HL-60/S4 treated with phorbol 12-myristate 13-acetate at 8.2 ng/mL for 4 days and 3 days (cell line): ENCODE measurements around the gene WDR86.

Experiments
- in situ Hi-C: fragments of 300-500 bp; cut with MboI; formaldehyde crosslinking; loops from 2 replicates; pipeline ENCODE4 v1.15.0; 2022; ENCODE audit warnings: low sequenced_read_pairs

Gene WDR86

DNA sequence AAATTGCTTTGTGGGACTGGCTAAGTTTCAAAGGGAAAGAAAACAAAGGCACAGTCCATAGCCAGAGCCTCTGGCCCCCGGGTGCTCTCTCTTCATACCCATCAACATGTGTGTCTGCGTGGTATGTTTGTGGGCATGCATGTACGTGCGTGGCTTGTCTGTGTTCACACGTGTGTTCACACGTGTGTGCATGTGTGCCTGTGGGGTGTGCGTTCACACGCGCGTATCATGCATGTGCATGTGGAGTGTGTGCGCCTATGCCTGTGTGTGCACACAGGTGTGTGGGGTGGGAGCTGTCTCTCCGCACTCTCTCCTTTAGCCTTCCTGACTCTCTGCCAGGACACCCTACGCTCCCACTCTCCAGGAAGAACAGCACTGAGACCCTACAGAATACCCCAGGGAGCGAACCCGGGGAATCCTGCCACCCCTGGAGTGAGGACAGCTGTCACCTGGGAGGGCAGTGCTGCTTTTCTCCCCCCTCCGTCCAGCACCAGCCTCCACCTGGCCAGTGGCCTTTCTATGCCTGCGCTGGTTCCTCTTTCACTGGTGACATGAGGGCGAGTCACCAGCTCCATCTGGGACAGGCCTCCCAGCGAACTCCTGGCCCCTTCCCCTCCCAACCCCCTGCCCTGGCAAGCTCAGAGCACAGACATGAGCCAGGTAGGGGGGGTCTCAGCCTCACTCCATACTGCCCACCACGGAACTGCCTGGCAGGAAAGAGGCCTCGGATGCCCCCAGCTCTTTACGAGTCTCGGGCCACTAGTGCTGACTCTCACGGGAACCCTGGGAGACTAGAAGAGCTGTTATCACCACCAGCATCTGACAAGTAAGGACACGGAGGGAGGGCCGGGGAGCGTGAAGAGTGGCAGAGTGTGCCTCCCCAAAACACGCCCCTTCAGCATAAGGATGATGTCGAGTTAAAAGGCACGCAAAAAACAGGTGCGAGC lies 16.5 kb downstream of the WDR86 start:
- in situ Hi-C loops = no loop called here

DNA sequence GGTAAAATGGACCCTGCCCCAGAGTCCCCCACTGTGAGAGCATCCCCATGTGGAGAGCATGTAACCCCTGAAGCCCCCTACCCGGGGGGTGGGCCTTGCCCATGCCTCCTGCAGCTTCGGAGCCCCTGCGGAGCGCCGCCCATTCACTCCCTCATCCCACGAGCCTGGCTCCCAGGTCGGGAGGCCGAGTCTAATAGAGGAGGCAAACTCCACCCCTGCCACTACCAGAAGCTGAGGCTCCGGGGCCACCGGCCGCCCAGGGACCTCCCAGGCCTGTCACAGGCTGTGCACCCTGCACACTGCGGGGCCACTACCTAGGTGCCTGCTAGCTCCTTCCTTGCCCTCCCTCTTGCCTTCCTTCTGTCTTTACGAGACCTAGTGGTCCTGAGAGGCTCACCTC lies 17.4 kb downstream of the WDR86 start:
- in situ Hi-C loops = no loop called here

DNA sequence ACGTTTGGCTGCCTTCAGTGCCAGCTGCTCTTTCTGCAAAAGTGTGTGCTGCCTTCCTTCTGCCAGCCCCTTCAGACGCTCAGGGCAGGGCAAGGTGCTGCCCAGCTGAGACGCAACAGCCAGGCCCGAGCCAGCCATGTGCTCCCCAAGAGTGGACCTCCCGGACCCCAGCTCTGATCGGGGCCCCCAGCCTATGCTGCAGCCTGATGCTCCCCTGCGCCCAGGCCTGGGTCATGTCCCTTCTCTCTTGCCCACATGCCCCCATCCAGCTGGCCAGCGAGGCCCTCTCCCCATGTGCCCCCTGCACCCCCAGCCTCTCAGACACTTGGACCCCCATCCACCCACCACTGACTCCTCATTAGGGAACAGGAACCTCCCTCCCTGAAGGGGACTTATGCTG lies 17.8 kb downstream of the WDR86 start:
- in situ Hi-C loops = no loop called here

DNA sequence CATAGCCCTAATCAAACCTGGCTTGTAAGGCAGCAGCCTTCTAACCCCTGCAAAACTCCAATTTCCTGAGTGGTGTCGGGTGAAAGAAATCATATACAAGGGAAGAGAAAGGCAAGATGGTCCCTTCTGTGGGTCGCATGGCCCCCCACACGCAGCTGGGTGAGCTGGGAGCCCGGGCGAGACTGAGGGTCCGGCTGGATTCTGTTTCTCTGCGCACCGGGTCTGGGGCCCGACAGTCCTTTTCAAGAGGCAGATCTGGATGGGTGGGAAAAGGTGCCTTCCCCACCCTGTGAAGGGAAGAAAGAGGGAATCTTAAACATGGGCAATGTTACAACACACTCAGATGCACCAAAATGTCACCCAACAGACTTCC lies 18.5 kb downstream of the WDR86 start:
- in situ Hi-C loops = no loop called here

DNA sequence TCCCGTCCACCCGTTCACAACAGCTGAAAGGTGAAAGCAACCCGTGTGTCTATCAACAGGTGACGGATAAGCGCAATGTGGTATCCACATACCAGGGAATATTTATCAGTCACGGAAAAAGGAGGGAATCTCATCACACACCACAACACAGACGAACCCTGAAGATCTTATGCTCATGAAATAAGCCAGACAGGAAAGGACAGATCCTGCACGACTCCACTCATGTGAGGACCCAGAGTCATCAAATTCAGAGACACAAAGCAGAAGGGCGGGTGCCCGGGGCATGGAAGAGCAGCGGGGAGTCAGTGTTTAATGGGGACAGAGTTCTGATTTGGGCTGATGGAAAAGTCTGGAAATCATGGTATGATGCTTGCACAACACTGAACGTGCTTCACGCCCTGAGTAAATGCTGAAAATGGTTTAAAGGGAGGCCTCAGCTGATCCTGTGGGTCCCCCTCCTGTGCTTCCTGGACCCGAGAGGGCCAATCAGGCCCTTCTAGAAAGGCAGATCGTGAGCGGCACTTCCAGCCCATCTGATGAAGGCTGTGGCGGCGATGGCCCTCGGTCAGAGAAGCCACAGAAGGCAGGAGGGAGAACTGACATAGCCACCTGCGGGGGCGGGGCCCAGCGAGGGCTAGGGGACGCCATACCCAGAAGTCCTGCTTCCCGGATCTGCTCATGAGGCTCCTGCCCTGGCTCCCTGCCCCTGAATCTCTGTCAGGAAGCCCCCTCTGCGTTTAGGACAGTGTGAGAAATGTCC lies 19.1 kb downstream of the WDR86 start:
- in situ Hi-C loops = no loop called here

DNA sequence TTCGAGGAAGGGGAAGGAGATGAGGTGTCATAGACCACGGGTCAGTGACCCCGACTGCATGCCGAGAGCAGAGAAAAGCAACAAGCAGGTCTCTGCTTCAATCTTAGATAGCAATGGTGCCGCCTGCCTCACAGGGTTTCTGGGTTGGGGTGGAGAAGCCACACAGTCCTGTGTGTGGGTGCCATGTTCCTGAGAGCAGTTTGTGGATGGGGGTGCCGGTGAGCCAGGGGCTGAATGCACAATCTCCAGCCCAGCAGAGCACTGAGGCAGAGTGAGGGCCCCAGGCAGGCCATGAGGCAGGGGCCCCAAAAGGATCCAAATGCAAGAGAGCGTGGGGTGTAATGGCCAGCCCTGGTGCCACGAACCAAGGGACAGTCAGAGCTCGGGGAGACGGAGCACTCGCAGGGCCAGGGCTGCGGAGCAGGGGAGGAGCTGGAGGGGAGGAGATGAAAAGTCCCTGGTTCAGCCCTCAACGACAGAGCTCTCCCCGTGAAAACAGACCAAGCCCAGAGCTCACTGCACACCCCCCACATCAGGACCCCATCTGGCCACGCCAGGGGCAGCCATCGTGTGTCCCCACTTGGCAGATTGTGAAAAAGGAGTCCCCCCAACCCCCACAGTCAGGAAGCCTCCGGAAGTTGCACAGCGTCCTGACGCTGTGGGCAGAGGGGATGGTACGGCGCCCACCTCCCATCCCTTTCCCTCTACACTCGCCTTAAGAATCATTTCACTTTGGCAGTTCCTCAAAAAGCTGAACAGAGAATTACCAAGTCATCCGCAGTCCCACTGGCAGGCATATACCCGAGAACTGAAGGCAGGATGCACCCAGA lies 19.9 kb downstream of the WDR86 start:
- in situ Hi-C loops = no loop called here

DNA sequence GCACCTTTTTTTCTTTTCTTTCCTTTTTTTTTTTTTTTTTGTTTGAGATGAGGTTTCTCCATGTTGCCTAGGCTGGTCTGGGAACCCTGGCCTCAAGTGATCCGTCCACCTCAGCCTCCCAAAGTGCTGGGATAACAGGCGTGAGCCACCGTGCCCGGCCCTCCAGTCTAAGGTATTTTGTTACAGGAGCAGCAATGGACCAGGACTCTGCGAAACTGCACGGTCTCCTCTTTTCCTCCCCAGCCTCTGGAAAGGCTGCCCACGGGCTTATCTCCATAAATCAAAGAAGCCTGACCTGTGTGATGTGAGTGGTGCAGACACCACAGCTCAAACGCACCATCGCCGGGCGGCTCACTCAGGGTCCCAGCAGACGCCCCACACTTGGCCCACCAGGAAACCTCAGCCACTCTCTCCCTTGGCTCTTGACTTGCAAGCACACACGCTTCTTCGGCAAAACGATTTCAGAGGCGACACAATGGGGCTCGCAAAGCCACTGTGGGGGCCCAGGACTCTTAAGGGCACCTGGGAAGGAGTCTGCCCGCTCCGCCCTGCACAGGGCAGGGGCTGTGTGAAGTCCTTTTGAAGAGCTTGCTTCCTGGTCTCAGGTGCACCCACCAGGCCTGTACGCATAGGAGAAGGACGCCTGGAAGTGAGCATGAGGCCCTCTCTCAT lies 20.6 kb downstream of the WDR86 start:
- in situ Hi-C loops = no loop called here

DNA sequence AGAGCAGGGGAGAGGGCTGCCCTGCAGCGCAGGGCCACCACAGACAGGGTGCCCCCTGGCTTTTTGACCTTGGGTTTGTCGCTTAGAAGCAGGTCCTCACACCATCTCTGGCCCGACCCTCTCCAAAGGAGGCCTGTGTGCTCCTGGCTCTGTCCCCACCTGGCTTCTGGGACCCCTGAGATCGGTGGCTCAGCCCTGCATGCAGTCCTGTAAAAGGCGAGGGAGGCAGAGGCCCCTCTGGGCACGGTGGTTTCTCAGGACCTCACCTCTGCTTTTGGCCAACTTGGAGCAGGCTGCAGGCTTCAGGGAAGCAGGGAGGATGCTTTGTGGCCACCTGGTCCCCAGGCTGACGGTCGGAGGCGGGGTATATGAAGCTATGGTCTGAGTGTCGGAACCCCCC lies 21.4 kb downstream of the WDR86 start:
- in situ Hi-C loops = no loop called here

DNA sequence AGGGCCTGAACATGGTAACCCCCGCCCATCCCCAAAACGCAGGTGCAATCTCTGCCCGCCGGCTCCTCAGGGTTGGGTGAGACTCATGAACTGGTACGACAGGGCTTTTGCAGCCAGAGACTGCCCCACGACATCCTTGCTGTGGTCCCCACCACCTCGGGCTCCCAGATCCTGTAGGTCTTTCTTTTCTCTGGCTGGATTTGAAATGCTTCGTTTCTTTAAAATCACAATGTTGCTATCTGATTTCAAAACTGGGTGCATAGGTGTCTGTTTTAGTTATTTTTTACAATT lies 21.9 kb downstream of the WDR86 start:
- in situ Hi-C loops = no loop called here

DNA sequence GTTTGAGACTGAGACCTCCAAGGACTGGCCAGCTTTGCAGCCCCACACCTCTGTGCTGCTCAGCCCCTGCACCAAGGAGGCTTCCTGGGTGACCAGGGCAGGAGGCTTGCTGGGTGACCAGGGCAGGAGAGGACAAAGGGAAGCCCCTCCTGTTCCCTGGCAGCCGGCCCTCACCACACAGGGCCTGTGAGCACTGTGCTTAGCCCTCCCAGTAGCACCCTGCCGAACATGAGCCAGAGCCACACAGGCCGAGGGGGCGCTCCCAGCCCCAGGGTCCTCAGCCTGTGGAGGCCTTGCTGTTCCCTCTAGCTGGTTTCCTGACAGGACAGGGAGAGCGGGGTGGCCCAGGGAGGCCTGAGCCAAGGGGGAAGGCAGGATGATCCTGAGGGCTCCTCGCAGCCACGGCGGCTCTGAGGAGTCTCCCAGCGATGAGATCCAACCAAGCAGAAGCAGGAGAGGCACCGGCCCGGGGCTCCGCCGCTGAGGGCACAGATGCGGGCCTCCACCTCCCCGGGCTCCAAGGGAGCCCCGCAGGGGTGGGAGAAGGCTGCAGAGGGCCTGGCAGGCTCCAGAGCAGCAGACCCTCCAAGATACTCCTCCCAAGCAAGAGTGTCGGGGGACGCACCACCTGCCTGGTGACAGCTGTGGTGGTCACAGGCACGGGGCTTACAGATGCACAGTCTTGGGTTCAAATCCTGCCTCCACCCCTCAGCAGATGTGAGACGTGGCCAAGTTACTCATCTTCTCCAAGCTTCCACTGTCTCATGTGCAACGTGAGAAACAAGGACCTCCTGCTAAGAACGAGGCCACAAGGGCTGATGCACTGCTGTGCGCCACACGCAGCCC lies 22.5 kb downstream of the WDR86 start:
- in situ Hi-C loops = no loop called here

DNA sequence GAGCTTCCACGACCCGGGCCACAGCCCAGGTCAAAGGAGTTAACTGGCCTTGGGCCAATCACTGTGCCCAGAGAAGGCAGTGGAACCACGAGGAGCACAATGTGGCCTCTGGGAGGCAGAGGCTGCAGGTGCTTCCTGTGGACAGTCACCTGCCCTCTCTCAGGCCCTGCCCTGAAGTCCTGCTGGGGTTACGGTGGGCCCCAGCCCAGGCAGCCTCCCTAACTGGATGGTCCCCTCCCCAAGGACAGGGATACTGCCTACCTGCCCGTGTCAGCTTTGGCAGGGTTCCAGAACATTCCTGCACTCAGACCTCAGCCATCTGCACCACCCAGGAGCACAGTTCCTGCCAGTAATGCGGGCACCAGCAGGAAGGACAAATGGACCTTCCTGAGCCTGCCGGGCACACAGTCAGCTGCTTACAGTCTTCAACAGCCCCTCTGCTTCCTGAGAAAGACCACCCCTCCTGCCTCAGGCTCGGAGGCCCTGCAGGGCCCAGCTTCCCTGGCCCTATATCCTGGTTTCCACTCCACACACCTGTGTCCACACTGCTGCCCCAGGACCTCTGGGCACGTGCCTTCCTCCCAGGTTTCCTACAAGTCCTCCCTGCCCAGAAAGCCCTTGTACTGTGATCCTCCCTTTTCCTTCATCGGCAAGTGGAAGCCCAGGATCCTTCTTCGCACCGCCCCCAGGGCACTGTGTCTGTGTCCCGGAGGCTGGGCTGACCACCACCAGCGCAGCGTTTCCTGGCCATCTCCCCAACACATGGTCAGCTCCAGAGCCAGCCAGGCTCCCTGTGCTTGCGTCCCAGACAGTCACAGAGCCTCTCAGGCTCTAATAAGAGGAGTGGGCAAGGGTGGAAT lies 23.3 kb downstream of the WDR86 start:
- in situ Hi-C loops = no loop called here

DNA sequence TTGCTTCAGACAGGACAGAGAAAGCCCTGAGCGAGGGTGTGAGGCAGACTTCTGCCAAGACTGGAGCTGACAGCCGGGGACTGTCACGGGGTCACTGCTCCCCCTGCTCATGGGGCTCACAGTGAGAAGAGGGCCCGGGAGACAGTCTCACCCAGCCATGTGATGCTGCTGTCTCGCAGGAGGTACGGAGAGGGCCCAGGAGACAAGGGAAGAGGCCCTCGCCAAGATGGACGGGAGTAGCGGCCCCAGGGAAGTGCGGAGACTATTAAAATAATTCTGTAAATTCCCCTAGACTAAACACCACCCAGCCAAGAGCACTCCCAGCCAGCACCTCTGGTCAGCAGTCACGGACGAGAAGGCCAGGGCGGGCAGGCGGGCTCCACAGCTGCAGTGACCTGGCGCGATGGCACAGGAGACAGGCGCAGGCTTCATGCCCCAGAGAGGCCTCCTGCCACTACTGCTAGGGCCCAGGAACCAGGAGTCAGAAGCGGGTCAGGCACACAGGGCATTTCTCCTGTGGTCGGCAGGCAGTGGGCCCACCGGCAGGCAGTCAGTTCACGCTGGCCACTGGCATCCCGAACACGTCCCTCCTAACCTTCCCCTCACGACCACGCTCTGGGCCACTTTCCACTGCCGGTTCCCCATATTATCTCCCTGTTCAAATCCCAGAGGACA lies 24.1 kb downstream of the WDR86 start:
- in situ Hi-C loops = no loop called here

DNA sequence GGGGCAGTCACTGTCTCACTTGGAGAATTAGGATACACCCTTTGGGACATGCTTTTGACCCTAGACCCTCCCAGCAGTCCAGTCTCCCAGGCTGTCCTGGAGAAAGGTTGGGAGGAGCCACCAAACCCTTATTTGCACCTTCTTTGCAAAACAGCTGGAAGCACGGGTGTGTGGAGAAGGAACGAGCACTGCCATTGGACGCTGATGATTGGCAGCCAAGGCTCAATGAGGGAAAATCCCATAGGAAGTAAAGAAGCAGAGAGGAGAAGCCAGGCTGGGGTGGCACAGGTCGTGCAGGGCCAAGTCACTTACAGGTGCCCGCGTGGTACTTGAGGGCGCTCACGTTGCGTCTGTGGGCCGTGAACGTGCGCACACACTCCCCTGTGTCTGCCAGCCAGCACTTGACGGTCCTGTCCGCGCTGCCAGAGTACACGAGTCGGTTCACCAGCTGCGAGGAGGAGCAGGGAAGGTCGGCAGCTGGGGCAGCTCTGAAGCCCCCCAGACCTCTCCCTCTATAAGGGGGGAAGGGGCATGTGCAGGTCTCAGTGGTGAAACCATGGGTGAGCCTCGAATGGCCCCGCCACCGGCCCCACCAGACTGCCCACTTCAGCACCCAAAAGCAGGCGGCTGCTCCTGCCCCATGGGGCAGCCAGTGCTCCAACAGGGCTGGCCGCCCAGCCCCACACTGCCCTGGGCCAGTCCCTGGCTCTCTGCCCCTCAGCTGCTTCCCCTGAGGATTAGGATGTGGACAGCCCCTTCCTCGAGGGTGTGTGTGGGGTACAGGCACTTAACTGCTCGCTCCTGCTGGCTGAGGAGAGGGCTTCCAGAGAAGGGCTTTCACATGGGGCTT lies 24.8 kb downstream of the WDR86 start:
- in situ Hi-C loops = no loop called here

DNA sequence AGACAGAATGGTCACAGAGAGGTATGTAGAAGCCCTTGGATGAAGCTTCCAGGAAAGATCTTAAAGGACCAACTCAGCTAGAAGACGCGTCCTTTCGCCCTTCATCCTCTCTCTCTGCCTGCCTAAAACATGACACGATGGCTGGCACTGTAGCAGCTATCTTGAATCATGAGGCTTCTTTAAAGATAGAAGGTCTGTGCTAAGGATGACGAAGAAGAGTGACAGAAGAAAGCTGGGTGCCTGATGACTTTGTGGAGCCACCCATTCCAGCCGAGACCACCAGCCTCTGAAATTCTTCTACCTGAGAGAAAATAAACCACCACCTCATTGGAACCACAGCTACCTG lies 25.5 kb downstream of the WDR86 start:
- in situ Hi-C loops = no loop called here

DNA sequence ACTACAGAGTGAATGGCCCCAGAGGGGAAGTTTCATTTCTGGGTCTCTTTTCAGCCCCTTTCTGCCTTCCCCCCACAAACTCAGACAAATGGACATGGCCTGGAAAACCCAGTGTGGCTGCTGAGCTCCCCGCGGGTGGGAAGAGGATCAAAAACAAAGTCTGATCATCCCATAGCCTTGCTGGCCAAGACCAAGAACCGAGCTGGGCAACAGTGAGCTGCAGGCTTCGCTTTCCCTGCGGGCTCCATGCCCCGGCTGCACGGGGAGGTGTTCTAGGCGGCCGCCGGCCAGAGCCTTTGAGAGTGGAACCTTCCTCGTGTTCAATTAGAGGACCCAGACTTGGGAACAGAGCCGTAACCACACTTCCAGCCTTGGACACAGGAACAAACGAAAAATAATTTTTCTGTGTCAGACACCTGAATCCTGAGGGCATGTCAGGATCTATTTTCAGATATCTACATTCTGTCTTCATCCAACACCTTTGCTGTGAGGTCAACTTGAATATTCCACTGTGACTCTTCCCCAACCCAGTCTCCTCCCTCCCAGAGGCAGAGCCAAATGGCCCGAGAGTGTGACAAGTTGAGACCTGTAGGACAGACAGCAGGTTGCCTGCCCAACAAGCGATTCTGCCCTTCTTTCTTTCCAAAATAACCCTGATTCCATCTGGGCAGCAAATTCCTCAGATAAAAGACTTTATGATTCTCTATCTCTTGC lies 26.0 kb downstream of the WDR86 start:
- in situ Hi-C loops = no loop called here

DNA sequence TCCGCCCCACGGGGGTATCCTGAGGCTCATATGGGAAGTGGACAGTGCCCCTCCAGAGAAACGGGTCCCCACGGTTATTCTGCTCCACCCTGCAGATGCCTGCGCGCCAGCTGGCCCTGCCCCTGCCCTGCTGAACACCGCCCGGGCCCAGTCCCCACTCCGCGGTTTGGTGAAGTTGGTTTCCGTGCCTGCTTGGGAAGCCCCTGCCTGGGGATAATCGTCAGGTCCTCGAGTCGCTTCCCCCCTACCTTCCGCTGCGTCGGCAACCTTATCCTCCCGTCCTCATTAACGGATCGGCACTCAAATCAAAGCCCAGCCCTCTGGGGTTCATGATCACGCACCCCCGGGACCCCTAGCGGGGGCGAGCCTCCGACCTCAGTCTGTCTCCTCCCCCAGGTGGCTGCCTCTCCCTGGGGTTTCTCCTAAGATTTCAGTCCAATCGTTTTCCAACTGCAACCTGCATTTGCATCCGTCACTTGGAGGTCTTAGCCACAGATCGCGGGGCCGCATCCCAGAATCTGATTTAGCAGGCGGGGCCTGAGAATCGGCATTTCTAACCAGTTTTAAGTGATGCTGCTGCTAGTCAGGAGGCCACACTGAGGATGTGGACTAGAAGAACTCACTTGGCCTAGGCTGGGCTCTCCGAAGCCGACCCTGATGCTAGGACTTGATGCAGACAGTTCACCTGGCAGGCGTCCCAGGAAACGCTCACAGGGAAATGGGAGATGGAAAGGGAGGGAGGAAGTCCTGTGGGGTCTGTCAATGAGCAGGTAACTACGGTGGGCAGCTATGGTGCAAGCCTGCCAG lies 27.6 kb downstream of the WDR86 start:
- in situ Hi-C loops = no loop called here
